ENCODE measurements around the gene RAB22A.
A peak's percentile ranks its signal among the peaks of the same experiment; 100 is the strongest.

- TF ChIP-seq POLR2AphosphoS5 (IDR thresholded peaks at IDR 0.05; ENCODE audit: low read depth, low read length), result no peak
- TF ChIP-seq REST (IDR thresholded peaks at IDR 0.05; ENCODE audit: insufficient read depth in 1 of 2, low read depth in 2 of 2, low read length in 2 of 2), result no peak
- peak; percentile 37 for TF ChIP-seq FOXP2 (optimal IDR thresholded peaks at IDR 0.05; ENCODE audit: borderline replicate concordance, extremely low read depth, extremely low read length, insufficient read depth)
Observed at GRCh38 chr20:58287638-58288037, 21.9 kb upstream of the RAB22A start.
